NCI-H2171 (cell line): ENCODE data around the gene SRXN1.

Experiments used
- DNase-seq: peaks from one replicate; lab custom pipeline; 2025; lab: John Stamatoyannopoulos, UW

The SRXN1 gene

DNA sequence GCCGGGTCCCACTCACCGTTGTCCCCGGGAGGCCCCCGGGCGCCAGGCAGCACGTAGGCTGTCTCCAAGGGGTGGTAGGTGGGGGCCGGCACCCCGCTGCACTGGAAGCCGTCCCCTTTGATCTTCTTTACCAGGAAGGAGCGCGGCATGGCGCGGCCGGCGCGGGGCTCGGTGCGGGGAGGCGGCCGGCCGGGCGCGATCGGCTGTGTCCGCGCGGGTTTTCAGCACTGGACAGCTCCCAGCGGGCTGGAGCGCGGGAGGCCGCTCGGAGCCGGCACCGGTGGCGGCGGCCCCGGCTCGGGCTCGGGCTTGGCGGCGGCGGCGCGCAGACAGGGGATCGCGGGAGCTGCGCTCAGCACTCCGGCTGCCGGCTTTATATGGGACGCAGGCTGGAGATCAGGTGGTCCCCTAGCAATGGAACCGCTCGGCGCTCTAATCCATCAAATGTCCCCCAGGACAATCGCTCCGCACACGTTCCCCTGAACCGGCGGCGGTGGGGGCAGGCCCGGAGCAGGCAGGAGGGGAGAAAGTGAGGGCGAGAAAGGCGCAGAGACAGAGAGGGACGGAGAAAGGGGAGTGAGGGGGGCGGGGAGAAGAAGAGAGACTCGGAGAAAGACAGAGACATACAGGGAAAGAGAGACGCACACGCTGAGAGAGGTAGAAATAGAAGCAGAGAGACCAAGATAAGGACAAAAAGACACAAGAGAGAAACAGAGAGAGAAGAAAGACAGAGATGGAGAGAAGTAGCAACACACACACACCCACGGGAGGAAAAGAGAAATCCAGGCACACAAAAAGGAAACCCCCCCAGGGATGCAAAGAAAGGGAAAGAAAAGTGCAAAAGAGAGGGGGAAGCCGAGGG, 22.7 kb upstream of the SRXN1 start, which contains the start of gene SCRT2:
TSS of gene SCRT2 (minus strand) at position 350 of the 862 bp plus-strand sequence. CDS start at position 149, 201 bp downstream.
- DNase-seq = peak; percentile 62

DNA sequence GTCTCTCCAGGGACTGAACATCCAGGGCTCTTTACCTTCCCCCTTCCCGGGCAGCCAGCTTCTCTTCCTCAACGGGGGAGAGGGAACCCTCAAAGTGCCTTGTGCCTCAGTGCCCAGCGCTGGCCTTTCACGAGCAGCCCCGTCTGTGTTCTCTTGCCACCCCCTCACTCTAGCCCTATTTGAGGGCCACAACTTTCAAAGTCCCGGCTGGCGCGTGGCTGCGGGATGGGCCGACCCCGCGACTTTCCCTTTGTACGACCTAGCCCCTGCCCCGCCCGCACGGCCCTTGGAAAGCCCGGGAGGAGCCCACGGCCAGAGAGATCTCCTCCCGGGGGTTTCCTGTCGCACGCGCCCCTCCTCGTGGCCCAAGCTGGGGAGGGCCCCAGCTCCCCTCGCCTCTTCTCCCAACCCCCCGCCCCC, 22.0 kb upstream of the SRXN1 start:
- DNase-seq = no peak

DNA sequence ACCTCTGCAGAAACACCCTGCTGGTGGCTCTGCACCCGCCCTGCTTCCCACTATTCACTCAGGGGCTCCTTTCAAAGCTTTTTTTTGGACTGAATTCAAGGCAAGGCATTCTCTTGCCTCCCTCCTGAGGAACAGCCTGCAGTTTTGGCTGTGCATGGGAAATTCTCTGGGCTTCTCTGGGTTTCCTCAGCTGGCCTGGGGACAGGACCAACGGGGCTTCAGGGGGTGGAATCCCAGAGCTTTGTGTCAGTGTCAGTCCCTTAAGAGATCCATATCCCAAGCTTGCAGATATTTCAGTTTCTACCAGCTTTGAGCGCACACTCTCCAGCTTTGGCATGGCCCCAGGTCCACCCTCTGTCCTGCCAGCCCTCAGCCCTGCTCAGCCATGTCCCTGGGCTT, 20.6 kb upstream of the SRXN1 start:
- DNase-seq = no peak

DNA sequence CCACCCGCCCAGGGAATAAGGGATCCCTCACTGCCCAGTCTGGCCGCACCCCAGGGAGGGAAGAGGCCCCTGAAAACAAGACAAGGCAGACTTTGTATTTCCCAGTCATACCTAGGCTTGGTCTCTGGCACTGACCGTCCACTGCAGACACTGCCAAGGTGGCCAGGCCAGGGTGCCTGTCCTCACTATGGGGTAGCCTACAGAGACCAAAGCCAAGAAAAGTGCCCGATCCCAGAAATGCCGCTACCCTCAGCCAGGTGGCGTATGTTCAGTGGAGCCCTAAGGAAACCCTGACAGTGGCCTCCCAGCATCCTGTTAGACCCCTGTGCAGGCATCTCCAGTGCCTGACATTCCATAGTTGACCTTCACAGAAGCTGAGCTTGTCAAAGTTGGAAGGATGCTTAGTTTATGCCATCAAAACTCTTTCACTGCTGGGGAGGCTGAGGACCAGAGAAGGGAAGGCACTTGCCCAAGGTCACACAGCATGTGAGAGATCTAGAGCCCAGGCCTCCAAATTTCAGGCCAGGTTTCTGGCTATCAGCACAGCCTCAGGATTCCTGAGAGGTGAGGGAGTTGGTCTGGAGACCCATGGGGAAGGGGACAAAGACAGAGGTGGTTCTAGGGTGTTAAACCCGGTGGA, 20.1 kb upstream of the SRXN1 start:
- DNase-seq = no peak

DNA sequence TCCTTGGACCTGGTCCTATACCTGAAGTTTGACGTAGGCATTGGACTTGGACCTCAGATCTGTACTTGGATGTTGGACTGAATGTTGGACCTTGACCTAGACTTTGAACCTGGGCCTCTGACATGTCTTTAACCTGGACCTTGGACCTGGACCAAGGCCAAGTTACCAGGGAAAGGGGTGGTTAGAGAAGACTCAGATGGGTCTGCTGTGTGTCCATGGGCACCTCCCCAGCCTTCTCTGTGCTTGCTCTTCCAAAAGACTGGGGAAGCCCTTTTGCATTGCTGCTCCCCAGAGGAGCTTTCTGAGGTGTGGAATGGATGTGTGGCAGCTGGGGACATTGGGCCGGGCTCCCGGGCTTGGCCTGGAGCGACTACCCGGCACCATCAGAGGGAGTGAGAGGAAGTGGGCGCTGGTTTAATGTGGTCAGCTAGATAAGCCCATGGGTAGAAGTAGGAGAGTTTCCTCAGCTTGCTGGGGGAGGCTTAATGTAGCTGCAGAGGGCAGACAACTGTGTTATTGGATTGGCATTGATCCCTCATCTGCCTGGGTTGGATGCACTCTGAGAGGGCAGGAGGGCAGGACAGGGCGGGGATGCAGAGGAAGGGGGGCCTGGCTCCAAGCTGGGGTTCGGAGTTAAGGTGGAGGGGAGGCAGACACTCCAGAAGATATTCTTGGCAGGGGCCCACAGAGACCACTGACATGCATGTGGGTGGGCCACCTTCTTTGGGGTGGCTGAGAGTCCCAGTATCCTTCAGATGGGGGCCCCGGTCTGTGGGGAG, 18.4 kb upstream of the SRXN1 start:
- no peak for DNase-seq

DNA sequence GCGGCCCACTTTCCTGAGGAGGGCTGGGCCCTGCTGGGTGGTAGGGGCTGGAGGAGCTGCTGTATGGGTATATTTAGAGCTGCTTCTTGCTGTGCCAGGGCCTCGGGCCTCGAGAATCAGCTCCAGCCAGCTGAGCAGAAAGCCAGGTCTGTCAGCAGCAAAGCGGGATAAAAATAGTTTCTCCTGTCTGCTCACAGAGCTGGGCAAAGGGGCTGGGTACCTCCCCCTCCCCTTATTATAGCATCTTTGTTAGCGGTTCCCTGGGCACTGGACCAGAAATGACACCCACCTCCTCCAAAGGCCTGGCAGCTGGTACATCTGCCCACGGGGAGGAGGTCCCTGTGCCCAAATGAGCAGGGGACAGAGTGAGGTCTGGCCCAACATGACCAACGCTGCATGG, 16.6 kb upstream of the SRXN1 start:
- no peak for DNase-seq

DNA sequence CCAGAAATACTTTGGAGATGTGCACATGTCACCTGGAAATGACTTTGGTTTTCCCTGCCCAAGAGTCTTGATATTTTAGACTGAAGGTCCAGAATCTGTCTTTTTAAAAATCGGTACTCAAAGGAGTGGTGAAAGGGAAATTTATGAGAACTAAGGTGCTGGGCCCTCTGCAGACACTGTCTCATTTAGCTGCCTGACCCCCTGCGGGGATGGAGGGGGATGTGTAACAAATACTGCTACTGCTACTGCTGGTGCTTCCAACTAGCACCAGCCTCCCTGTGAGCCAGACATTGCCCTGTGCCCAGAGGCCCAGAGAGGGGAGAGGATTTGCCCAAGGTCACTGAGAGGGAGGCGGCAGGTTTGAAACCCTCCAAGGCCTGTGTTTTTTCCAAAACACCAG, 15.6 kb upstream of the SRXN1 start:
- no peak for DNase-seq

DNA sequence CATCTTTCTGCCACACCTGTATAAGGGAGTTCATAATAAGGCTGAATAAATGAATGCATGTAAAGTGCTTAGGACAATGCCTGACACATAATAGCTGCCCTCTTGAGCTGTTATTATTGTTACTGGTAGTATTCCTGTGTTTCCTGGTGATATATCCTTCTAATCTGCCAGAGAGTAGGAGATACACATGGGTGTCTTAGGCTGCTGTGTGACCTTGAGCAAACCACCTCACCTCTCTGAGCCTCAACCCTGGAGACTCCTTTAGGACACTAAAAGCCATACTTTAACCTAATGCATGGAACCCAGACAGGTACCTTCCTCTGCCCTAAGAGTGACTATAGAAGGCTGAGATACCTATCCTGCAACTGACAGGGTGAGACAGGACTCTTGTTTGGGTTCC, 15.1 kb upstream of the SRXN1 start:
- DNase-seq = no peak

DNA sequence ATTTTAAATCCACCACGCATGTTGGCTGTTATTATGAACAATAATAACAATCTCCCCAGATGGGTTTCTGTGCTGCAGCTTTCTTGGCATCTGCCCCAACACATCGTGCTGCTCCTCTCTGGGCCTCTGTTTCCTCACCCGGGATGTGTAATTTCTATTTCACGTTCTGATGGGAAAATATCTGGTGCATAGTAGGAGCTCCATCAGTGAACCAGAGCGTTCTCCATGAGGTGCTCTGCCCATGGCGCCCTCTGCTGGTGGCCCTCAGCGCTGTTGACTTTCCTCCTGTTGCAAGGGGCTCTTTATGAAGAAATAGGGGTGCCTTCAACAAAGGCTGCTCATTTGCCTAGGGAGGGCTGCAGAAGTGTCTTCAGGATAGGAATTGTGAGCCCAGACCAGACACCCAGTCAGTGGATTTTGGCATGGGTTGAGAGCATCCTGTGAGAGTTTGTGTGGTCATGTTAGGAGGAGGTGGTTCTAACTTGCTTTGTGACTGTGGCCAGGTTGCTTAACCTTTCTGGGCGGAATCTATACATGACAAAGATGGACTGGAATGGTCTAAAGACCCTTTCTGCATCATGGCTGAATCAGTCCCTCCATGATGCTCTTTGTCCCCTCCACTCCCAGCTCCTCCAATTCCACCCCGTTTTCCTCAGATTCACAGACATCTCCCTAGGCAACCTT, 14.5 kb upstream of the SRXN1 start:
- DNase-seq = no peak

DNA sequence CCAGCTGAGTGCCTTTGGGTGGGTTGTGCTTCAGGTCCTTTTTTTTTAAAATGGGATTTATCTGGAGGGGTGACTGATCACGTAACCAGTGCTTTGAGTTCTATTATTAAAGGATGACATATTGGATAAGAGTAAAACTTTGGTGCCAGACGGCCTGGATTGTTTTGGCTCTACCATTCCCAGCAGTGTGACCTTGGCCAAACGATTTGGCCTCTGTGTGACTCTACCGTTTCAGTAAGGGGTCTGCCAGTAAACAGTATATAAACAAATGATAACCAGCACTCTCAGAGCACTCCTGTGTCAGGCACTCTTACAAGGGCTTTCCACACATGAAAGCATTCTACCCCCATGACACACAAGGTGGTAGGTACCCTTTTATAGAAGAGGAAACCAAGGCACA, 13.9 kb upstream of the SRXN1 start:
- DNase-seq = no peak

DNA sequence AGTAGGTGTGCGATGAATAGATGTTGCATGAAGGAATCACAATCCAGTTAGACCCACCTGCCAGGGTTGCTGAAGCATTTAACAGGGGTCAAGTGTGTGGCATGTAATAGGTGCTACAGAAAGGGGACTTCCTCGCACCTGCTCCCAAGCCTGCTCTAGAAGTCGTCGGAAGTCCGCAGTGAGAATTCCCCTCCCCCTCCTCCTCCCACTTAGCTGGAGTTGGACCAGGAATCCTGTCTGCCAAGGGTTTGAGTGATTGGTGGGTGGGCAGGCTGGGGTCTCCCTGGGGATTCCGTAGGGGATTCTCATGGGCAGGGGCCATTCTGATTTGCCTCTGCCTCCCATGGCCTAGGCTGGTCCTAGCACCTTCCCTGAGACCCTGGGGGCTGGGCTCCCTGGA, 12.3 kb upstream of the SRXN1 start:
- DNase-seq = no peak

DNA sequence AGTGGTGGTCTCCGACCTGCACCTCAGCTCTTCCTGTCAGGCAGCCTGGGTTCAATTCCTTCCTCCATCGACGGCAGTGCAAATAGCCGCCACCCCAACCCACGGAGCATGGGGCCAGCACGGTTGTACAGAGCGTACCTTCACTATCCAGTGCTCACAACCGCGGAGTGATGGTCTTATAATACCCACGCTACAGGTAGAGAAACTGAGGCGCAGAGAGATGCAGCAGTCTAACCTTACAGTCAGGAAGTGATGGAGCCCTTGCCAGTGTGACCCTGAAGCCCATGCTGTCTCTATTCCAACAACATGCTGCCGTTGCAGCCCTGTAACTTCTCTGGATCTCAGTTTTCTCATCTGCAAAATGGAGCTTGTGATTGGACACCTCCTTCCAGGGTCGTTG, 11.6 kb upstream of the SRXN1 start:
- DNase-seq = no peak

DNA sequence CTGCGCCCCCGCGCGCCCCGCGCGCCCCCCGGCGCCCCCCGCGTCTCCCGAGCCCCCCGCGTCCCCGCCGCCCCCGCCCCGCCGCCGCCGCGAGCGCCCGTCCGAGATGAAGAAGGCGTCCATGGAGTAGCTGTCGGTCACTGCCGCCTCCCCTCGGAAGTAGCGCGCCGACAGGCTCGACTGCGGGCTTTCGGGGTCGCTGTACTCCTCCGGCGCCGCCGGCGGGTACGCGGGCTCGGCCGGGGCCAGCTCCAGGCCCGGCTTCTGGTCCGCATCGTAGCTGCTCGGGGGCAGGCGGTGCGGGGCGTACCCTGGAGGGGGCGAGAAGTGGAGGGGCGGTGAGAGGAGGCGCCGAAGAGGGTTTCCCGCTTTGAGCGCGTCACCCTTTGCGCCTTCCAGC, 11.2 kb upstream of the SRXN1 start:
- no peak for DNase-seq

DNA sequence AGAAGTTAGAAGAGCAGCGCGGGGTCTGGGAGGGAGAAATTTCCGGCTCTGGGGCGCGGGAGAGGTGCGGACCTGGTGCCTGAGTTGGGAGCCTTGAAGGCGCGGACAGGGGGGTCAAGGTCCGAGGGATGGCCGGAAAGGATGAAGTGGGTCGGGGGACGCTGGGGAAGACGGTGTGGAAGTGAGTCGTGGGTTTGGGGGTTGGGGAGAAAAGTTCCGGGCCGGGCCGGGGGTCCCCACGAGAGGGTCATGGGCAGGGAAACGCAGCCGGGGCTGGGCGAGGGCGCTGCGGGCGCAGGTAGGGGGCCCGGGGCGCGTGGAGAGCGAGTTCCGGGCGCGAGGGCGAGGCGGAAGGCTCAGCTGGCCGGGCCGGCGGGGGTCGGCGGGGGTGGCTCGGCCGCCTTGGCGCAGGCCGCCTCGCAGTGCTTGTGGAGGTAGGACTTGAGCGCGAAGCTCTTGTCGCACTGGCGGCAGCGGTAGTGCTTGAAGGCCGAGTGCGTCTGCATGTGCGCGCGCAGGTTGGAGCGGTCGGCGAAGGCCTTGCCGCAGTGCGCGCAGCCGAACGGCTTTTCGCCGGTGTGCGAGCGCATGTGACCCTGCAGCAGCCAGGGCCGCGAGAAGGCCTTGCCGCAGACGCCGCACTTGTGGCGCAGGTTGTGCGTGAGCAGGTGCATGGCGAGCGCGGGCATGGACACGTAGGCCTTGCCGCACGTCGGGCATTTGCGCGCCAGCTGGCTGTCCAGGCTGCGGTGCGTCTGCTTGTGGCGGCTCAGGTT, 10.5 kb upstream of the SRXN1 start:
- no peak for DNase-seq

DNA sequence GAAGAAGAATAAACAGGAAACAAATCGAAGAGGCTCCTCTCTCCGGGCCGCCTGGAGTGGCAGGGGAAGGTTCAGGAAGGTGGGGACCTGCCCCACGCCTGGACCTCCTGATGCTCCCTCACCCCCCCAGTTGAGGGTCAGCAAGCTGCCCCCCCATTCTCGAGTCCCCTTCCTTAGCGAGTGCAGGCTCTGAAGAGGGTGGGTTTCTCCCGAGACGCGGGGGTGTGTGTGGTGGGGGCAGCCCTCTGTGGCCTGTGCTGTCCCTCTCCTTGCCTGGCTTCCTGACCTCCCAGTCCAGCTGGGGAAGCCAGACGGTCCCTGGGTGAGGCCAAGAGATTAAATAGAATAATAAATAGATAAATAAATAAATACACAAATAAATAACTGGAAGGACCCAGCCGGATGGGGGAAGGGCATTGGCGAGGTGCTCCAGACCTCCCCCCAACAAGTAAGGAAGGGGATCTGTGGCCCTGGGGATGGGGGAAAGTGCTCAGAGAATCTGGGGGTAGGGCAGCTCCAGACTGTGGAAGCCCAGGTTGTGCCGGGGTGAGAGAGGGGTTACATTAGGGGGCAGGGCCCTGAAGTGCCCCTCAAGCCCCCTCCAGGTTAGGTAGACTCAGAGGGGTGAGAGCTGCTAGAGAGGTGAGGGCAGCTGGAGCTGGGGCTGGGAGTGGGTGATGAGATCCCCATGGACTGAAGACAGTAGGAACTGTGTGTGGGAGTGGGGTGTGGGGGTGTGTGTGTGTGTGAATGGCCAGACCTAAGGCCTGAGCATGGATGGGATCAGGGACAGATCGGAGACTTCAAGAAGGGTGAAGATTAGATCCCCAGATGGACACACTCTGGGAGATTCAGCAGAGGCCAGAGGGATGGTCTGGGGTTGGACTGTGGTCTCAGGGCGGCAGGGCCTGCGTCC, 9.5 kb upstream of the SRXN1 start:
- no peak for DNase-seq

DNA sequence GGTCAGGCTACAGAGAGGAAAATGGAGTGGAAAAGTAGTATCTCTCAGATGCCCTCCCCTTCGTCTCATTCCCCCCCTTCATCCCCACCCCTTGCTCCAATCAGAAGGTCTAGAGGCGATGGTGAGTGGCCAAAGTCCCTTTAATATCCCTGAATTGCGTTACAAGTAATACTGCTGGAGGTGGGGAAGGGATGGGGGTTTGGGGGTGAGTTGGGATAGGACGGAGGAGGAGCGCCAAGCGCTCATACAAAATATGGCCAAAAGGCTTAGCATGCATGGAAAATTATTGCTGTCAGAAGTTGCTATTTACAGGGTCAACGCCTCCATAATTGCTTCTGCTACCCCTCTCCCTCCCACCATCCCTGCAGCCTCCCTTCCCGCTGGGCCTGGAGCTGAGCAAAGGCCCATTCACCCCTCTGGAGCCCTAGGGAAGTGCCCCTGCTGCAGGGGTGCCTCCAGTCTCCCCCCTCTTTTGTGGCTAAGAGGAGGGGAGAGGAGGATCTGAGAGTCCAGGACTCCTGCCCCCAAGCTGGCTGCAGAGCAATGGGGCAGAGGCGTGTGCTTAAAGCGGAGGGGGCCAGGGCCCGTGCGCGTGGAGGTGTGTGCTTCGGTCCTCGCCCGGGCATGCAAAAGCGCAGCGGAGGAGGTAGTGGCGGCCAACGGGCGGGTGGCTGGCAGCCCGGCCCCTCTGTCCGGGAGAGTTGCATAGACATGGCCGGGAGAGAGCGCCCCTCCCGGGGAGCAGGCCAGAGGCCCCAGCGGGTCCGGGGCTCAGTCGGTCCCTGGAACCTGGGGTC, 8.7 kb upstream of the SRXN1 start:
- DNase-seq = no peak

DNA sequence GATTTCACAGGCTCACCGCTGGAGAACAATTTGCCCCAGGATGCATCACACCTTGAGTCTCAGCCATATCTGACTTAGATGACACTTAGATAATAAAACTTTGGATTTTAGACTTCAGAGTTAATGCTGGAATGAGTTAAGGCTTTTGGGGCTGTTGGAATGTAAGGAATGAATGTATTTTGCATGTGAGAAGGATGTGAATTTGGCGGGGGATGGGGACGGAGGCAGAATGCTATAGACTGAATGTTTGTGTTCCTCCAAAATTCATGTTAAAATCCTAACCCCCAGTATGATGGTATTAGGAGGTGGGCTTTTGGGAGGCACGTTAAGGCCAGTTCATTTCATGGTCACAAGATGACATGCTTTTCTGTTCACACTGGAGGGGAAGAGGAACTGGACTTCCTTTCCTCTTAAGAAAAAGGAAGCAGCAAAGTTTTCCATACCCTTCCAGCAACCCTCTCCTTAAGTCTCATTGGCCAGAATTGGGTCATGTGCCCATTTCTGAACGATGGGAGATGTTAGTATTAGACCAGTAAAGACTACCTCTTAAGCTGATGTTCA, 5.8 kb upstream of the SRXN1 start:
- no peak for DNase-seq

DNA sequence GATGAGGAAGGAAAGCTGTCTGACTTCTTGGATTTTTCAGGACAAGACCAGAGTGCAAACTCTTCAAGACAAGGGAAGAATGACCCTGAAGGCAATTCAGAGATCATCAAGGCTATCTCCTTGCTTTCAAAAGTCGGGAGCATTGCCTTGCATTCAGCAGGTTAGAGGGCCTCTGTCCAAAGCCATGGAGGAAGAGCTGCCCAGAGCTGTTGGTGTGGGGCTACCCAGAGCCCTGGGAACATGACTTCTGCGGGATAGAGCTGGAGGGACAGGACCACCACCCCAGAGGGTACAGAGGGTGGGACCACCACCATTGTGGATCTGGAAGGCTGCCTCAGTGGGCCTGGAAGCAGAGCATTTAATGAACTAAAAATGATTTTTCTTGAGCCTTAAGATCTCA, 5.2 kb upstream of the SRXN1 start:
- no peak for DNase-seq
